Activated T-helper 1 cell treated with anti-CD3 and anti-CD28 coated beads, Interleukin-12 subunit alpha, Interleukin-12 subunit beta, Interleukin-2, Interleukin-4 antibody, amounts not matched to agents 30 ng/mL and 10 ng/mL and 1 ng/mL, durations not matched to agents 14 hours and 24 hours and 36 hours (primary cell): Measurements from ENCODE around the gene RLN3. TPM values are rescaled to one million over a fixed set of nuclear protein-coding genes. Genes with fewer than 3 reads are reported as not detected.
A peak's percentile ranks its signal among the peaks of the same experiment; 100 is the strongest.

Experiments used
- DNase-seq: peaks from one replicate; pipeline ENCODE4 v3.0.0; 2021; ENCODE audit warnings: low spot score
- H3K27ac Mint-ChIP-seq: one replicate; pipeline ENCODE4 v1.8.0; 2021; ENCODE audit warnings: mild to moderate bottlenecking, mixed read lengths
- H3K27me3 Mint-ChIP-seq: one replicate; pipeline ENCODE4 v1.8.0; 2022; ENCODE audit warnings: mild to moderate bottlenecking, moderate library complexity, mixed read lengths; ENCODE audit not compliant: insufficient read depth
- H3K36me3 Mint-ChIP-seq: one replicate; pipeline ENCODE4 v1.8.0; 2021; ENCODE audit warnings: low read depth, mixed read lengths
- H3K4me1 Mint-ChIP-seq: one replicate; pipeline ENCODE4 v1.8.0; 2021; ENCODE audit warnings: low read depth, mixed read lengths
- H3K4me3 Mint-ChIP-seq: one replicate; pipeline ENCODE4 v1.8.0; 2021; ENCODE audit warnings: mild to moderate bottlenecking, moderate library complexity, mixed read lengths
- H3K9me3 Mint-ChIP-seq: one replicate; pipeline ENCODE4 v1.8.0; 2021; ENCODE audit warnings: mixed read lengths
- intact Hi-C: fragments of 100-400 bp; cut with micrococcal nuclease; formaldehyde crosslinking; loops from one replicate; pipeline ENCODE4 v1.15.1; 2024
- total RNA-seq: library from RNA; stranded (reverse); gene quantifications from 2 replicates; pipeline ENCODE4 v1.2.3, GENCODE V29; 2022

The RLN3 gene
- total RNA-seq, 1 donor from 2014 or later = not detected

GRCh38 chr19:13985771-13986347 is 42.1 kb upstream of the RLN3 start:
- Mint-ChIP-seq H3K9me3 (no peaks in the 10 kb centered on the region), H3K4me3 (no peak overlapping the region), H3K36me3 (peaks cover 4% of the 10 kb centered on the region), H3K4me1 (peaks cover 48% of the 10 kb centered on the region), H3K27ac (peak overlapping the region; percentile 88), H3K27me3 (no peaks in the 10 kb centered on the region)
- no peak for DNase-seq
- intact Hi-C loops = loop anchor here (1.0 to 2.0 kb wide), 7 partner anchors 20 to 106 kb away; partner anchors contain the start of genes BRME1, CC2D1A, DCAF15 and MISP3

- H3K27me3 Mint-ChIP-seq = no peaks in the 10 kb centered on the region
- peaks cover 48% of the 10 kb centered on the region for H3K4me1 Mint-ChIP-seq
- DNase-seq = peak; percentile 96
- intact Hi-C loops = loop anchor here (1.0 to 2.0 kb wide), 7 partner anchors 20 to 106 kb away; partner anchors contain the start of genes BRME1, CC2D1A, DCAF15 and MISP3
- peak overlapping the region; percentile 56 for H3K4me3 Mint-ChIP-seq
- H3K27ac Mint-ChIP-seq = peak overlapping the region; percentile 88
- no peaks in the 10 kb centered on the region for H3K9me3 Mint-ChIP-seq
- H3K36me3 Mint-ChIP-seq = peaks cover 9% of the 10 kb centered on the region
Measured at GRCh38 chr19:13986348-13986904, 41.5 kb upstream of the RLN3 start.

GRCh38 chr19:13987101-13987890 is 40.7 kb upstream of the RLN3 start:
- H3K9me3 Mint-ChIP-seq = no peaks in the 10 kb centered on the region
- peak overlapping the region; percentile 88 for H3K27ac Mint-ChIP-seq
- peaks cover 15% of the 10 kb centered on the region for H3K36me3 Mint-ChIP-seq
- H3K4me1 Mint-ChIP-seq = peaks cover 40% of the 10 kb centered on the region
- intact Hi-C loops = loop anchor here (2.0 kb wide), 2 partner anchors 86 to 94 kb away; partner anchors contain the start of gene MISP3
- H3K27me3 Mint-ChIP-seq = no peaks in the 10 kb centered on the region
- no peak for DNase-seq
- peak overlapping the region; percentile 56 for H3K4me3 Mint-ChIP-seq

- peak overlapping the region; percentile 27 for H3K27ac Mint-ChIP-seq
- no peaks in the 10 kb centered on the region for H3K9me3 Mint-ChIP-seq
- H3K27me3 Mint-ChIP-seq = no peaks in the 10 kb centered on the region
- no peak for DNase-seq
- H3K4me1 Mint-ChIP-seq = peaks cover 39% of the 10 kb centered on the region
- intact Hi-C loops = no loop called here
- H3K4me3 Mint-ChIP-seq = no peak overlapping the region
- H3K36me3 Mint-ChIP-seq = peaks cover 14% of the 10 kb centered on the region
Measured at GRCh38 chr19:13989487-13989886, 38.5 kb upstream of the RLN3 start.

GRCh38 chr19:13990085-13990484 is 37.9 kb upstream of the RLN3 start:
- Mint-ChIP-seq H3K27ac (no peak overlapping the region), H3K9me3 (no peaks in the 10 kb centered on the region), H3K4me1 (peaks cover 38% of the 10 kb centered on the region), H3K27me3 (no peaks in the 10 kb centered on the region), H3K4me3 (no peak overlapping the region), H3K36me3 (peaks cover 14% of the 10 kb centered on the region)
- intact Hi-C loops = no loop called here
- no peak for DNase-seq

GRCh38 chr19:13992025-13992424 is 35.9 kb upstream of the RLN3 start:
- Mint-ChIP-seq H3K27me3 (no peaks in the 10 kb centered on the region), H3K9me3 (no peaks in the 10 kb centered on the region)
- intact Hi-C loops = no loop called here

GRCh38 chr19:13993590-13994300 is 34.2 kb upstream of the RLN3 start:
- Mint-ChIP-seq H3K27ac (no peak overlapping the region), H3K36me3 (peaks cover 23% of the 10 kb centered on the region), H3K4me3 (no peak overlapping the region), H3K27me3 (no peaks in the 10 kb centered on the region), H3K4me1 (peaks cover 10% of the 10 kb centered on the region), H3K9me3 (peaks cover 2% of the 10 kb centered on the region)
- intact Hi-C loops = no loop called here
- no peak for DNase-seq

More at GRCh38 chr19:13992025-13992424, 35.9 kb upstream of the RLN3 start:
- Mint-ChIP-seq H3K27ac (no peak overlapping the region), H3K4me1 (peaks cover 20% of the 10 kb centered on the region), H3K4me3 (no peak overlapping the region), H3K36me3 (peaks cover 14% of the 10 kb centered on the region)
- DNase-seq = no peak

- H3K4me3 Mint-ChIP-seq = no peak overlapping the region
Measured at GRCh38 chr19:13995017-13995728, 32.8 kb upstream of the RLN3 start.

GRCh38 chr19:13995878-13996765 is 31.8 kb upstream of the RLN3 start:
- peaks cover 5% of the 10 kb centered on the region for H3K9me3 Mint-ChIP-seq
- intact Hi-C loops = no loop called here
- no peak overlapping the region for H3K27ac Mint-ChIP-seq
- H3K36me3 Mint-ChIP-seq = peaks cover 19% of the 10 kb centered on the region
- peaks cover 7% of the 10 kb centered on the region for H3K4me1 Mint-ChIP-seq
- no peak overlapping the region for H3K4me3 Mint-ChIP-seq
- no peaks in the 10 kb centered on the region for H3K27me3 Mint-ChIP-seq
- no peak for DNase-seq

More at GRCh38 chr19:13995017-13995728, 32.8 kb upstream of the RLN3 start:
- no peaks in the 10 kb centered on the region for H3K4me1 Mint-ChIP-seq
- no peak for DNase-seq
- no peaks in the 10 kb centered on the region for H3K27me3 Mint-ChIP-seq
- H3K27ac Mint-ChIP-seq = no peak overlapping the region
- H3K9me3 Mint-ChIP-seq = peaks cover 5% of the 10 kb centered on the region
- peaks cover 23% of the 10 kb centered on the region for H3K36me3 Mint-ChIP-seq
- intact Hi-C loops = no loop called here

GRCh38 chr19:13996928-13997630 is 30.9 kb upstream of the RLN3 start:
- Mint-ChIP-seq H3K9me3 (peaks cover 5% of the 10 kb centered on the region), H3K27me3 (no peaks in the 10 kb centered on the region), H3K4me1 (peaks cover 11% of the 10 kb centered on the region), H3K36me3 (peaks cover 13% of the 10 kb centered on the region), H3K27ac (no peak overlapping the region), H3K4me3 (no peak overlapping the region)
- intact Hi-C loops = no loop called here
- DNase-seq = no peak

GRCh38 chr19:13997631-13997962 is 30.4 kb upstream of the RLN3 start:
- H3K9me3 Mint-ChIP-seq = peaks cover 5% of the 10 kb centered on the region
- intact Hi-C loops = no loop called here

More at GRCh38 chr19:13997631-13997962, 30.4 kb upstream of the RLN3 start:
- Mint-ChIP-seq H3K27ac (no peak overlapping the region), H3K36me3 (peaks cover 11% of the 10 kb centered on the region), H3K4me1 (peaks cover 16% of the 10 kb centered on the region), H3K27me3 (no peaks in the 10 kb centered on the region), H3K4me3 (no peak overlapping the region)
- no peak for DNase-seq
